ENCODE data around the gene NUP98.
"Not testable (repeated sequence)": the region's sequence is repeated elsewhere in the genome, so short reads cannot be mapped to it uniquely, and the experiment has no call there.

The NUP98 gene

GRCh38 chr11:3658252-3658651 lies 139.1 kb downstream of the NUP98 start:
- H3K4me3 ChIP-seq (ENCODE audit: low read depth, low read length) = no peak overlapping the region
- TF ChIP-seq CTCF (IDR thresholded peaks at IDR 0.05; ENCODE audit: borderline replicate concordance, insufficient read depth, low read depth, low read length) = no peak

GRCh38 chr11:3657331-3657730 lies 140.0 kb downstream of the NUP98 start:
- not testable (repeated sequence) for H3K4me3 ChIP-seq (ENCODE audit: low read depth, low read length)

- H3K4me3 ChIP-seq (ENCODE audit: low read depth, low read length) = no peak overlapping the region
- TF ChIP-seq CTCF (IDR thresholded peaks at IDR 0.05; ENCODE audit: borderline replicate concordance, insufficient read depth, low read depth, low read length) = no peak
Observed at GRCh38 chr11:3655547-3655946, 141.8 kb downstream of the NUP98 start.

GRCh38 chr11:3652514-3652913 lies 144.8 kb downstream of the NUP98 start:
- H3K4me3 ChIP-seq (ENCODE audit: low read depth, low read length) = not testable (repeated sequence)

- not testable (repeated sequence) for H3K4me3 ChIP-seq (ENCODE audit: low read depth, low read length)
Observed at GRCh38 chr11:3649374-3649773, 148.0 kb downstream of the NUP98 start.

GRCh38 chr11:3648843-3649242 lies 148.5 kb downstream of the NUP98 start:
- not testable (repeated sequence) for H3K4me3 ChIP-seq (ENCODE audit: low read depth, low read length)

- no peak overlapping the region for H3K4me3 ChIP-seq (ENCODE audit: low read depth, low read length)
Observed at GRCh38 chr11:3645552-3645951, 151.8 kb downstream of the NUP98 start.

GRCh38 chr11:3644817-3645235 lies 152.5 kb downstream of the NUP98 start, which contains the start of gene ART1:
Gene ART1, plus strand, starts transcription at chr11:3645128. Its CDS starts 14,086 bp downstream, at chr11:3659214.
- no peak for TF ChIP-seq CTCF (IDR thresholded peaks at IDR 0.05; ENCODE audit: borderline replicate concordance, insufficient read depth, low read depth, low read length)
- H3K4me3 ChIP-seq (ENCODE audit: low read depth, low read length) = no peak within 1 kb of the TSS

More at GRCh38 chr11:3645552-3645951, 151.8 kb downstream of the NUP98 start:
- TF ChIP-seq CTCF (IDR thresholded peaks at IDR 0.05; ENCODE audit: borderline replicate concordance, insufficient read depth, low read depth, low read length) = no peak

- H3K4me3 ChIP-seq (ENCODE audit: low read depth, low read length) = not testable (repeated sequence)
Observed at GRCh38 chr11:3643102-3643546, 154.2 kb downstream of the NUP98 start.

GRCh38 chr11:3642071-3642951 lies 155.0 kb downstream of the NUP98 start:
- H3K4me3 ChIP-seq (ENCODE audit: low read depth, low read length) = no peak overlapping the region
- no peak for TF ChIP-seq CTCF (IDR thresholded peaks at IDR 0.05; ENCODE audit: borderline replicate concordance, insufficient read depth, low read depth, low read length)

Data from GM12875 (cell line).